CD4-positive, alpha-beta memory T cell (primary cell): ENCODE results near the gene PDE6B. TPM values are rescaled to one million over a fixed set of nuclear protein-coding genes. Genes with fewer than 3 reads are reported as not detected.
"Not testable (repeated sequence)": the region's sequence is repeated elsewhere in the genome, so short reads cannot be mapped to it uniquely, and the experiment has no call there.

Source experiments
- CTCF ChIA-PET: fragments of 350-600 bp; sonication (Branson Sonifier 250); formaldehyde crosslinking; loops from one replicate; lab custom pipeline; 2021; ENCODE audit warnings: inconsistent platforms; ENCODE audit not compliant: partially characterized antibody; lab: Charles Lee
- POLR2A ChIA-PET: fragments of 350-600 bp; sonication (Branson Sonifier 250); formaldehyde crosslinking; loops from one replicate; lab custom pipeline; 2021; ENCODE audit not compliant: partially characterized antibody; lab: Charles Lee
- DNase-seq, 5 donors: peaks; one replicate each; pipeline versions ENCODE4 v3.0.0 to v3.0.0-alpha.2; 2020 to 2022; ENCODE audit warnings: mixed read lengths in 1 of 5
- H3K27ac ChIP-seq: one replicate; pipeline ENCODE4 v1.7.0; 2013; ENCODE audit warnings: low read depth, low read length
- H3K27me3 ChIP-seq: 2 replicates; pipeline ENCODE4 v1.7.0; 2013; ENCODE audit warnings: mild to moderate bottlenecking, low read length, moderate library complexity; ENCODE audit not compliant: insufficient read depth
- H3K36me3 ChIP-seq: 2 replicates; pipeline ENCODE4 v1.7.0; 2013; ENCODE audit warnings: mild to moderate bottlenecking, low read length, moderate library complexity; ENCODE audit not compliant: insufficient read depth
- H3K4me1 ChIP-seq: 2 replicates; pipeline ENCODE4 v1.7.0; 2013; ENCODE audit warnings: mild to moderate bottlenecking, low read length, moderate library complexity; ENCODE audit not compliant: insufficient read depth
- H3K4me3 ChIP-seq, 2 donors: one replicate each; pipeline ENCODE4 v1.7.0; 2013; ENCODE audit warnings: low read length in 2 of 2, mild to moderate bottlenecking in 1 of 2
- H3K9me3 ChIP-seq, 2 donors: one replicate each; pipeline ENCODE4 v1.7.0; 2013; ENCODE audit warnings: low read length in 2 of 2, control low read depth in 1 of 2; ENCODE audit not compliant: control insufficient read depth in 1 of 2
- H3K27ac Mint-ChIP-seq, 7 donors: one replicate each; pipeline ENCODE4 v1.8.0; 2020 to 2021; ENCODE audit warnings: mixed read lengths in 7 of 7, mild to moderate bottlenecking in 6 of 7, inconsistent platforms in 3 of 7, moderate library complexity in 3 of 7
- H3K27me3 Mint-ChIP-seq, 2 donors: one replicate each; pipeline ENCODE4 v1.8.0; 2020 to 2021; ENCODE audit warnings: mixed read lengths in 2 of 2
- H3K36me3 Mint-ChIP-seq, 2 donors: one replicate each; pipeline ENCODE4 v1.8.0; 2020 to 2021; ENCODE audit warnings: mixed read lengths in 2 of 2, inconsistent platforms in 1 of 2, mild to moderate bottlenecking in 1 of 2
- H3K4me1 Mint-ChIP-seq, 4 donors: one replicate each; pipeline ENCODE4 v1.8.0; 2020 to 2021; ENCODE audit warnings: mixed read lengths in 4 of 4, mild to moderate bottlenecking in 1 of 4
- H3K4me3 Mint-ChIP-seq, 8 donors: one replicate each; pipeline ENCODE4 v1.8.0; 2020 to 2021; ENCODE audit warnings: mixed read lengths in 8 of 8, mild to moderate bottlenecking in 7 of 8, moderate library complexity in 6 of 8, inconsistent platforms in 3 of 8
- H3K9me3 Mint-ChIP-seq, 8 donors: one replicate each; pipeline ENCODE4 v1.8.0; 2020 to 2021; ENCODE audit warnings: mixed read lengths in 8 of 8, mild to moderate bottlenecking in 5 of 8, inconsistent platforms in 3 of 8, moderate library complexity in 1 of 8
- intact Hi-C: fragments of 100-400 bp; cut with micrococcal nuclease; formaldehyde crosslinking; loops from one replicate; pipeline ENCODE4 v1.15.1; 2023
- polyA plus RNA-seq, 2 donors: library from polyadenylated mRNA; unstranded; fragments of 300-500 nt; fragmentation: Illumina TruSeq; gene quantifications; one replicate each; pipeline ENCODE4 v1.2.3, GENCODE V29; 2021
- total RNA-seq, 2 experiments: library from RNA; stranded (reverse); gene quantifications; one replicate each; pipeline ENCODE4 v1.2.3, GENCODE V29; 2021

Gene PDE6B
- total and polyA plus RNA-seq, 4 experiments from 2014 or later = 15.3 to 17.6 (median 15.7) TPM

DNA sequence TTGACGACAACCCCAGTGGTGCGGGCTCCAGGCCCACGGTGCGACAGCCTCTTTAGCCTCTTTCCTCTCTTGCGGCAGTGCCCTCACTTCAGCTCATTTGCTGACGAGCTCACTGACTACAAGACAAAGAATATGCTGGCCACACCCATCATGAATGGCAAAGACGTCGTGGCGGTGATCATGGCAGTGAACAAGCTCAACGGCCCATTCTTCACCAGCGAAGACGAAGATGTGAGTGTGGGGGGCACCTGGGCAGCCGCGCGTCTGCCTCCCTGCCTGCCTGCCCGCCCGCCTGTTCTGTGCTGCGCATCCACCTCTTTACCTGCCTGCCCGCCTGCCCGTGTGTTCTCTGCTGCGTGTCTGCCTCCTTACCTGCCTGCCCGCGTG is 9.2 kb downstream of the PDE6B start:
- POLR2A ChIA-PET = no interaction called here
- peaks cover 0 to 2% of the 10 kb centered on the region in 2 donors for H3K27me3 Mint-ChIP-seq
- no peak overlapping the region for H3K27ac Mint-ChIP-seq
- no peak overlapping the region for H3K4me3 ChIP-seq
- H3K36me3 ChIP-seq = no peaks in the 10 kb centered on the region
- CTCF ChIA-PET = no interaction called here
- no peaks in the 10 kb centered on the region for H3K36me3 Mint-ChIP-seq
- H3K27me3 ChIP-seq = no peaks in the 10 kb centered on the region
- H3K27ac ChIP-seq = no peak overlapping the region
- intact Hi-C loops = no loop called here
- no peaks in the 10 kb centered on the region for H3K4me1 Mint-ChIP-seq
- DNase-seq = no peak
- H3K4me3 Mint-ChIP-seq = no peak overlapping the region
- no peaks in the 10 kb centered on the region for H3K4me1 ChIP-seq
- peaks cover 0 to 3% of the 10 kb centered on the region in 2 donors for H3K9me3 ChIP-seq
- peaks cover 0 to 11% (median 0%) of the 10 kb centered on the region in 8 donors for H3K9me3 Mint-ChIP-seq

DNA sequence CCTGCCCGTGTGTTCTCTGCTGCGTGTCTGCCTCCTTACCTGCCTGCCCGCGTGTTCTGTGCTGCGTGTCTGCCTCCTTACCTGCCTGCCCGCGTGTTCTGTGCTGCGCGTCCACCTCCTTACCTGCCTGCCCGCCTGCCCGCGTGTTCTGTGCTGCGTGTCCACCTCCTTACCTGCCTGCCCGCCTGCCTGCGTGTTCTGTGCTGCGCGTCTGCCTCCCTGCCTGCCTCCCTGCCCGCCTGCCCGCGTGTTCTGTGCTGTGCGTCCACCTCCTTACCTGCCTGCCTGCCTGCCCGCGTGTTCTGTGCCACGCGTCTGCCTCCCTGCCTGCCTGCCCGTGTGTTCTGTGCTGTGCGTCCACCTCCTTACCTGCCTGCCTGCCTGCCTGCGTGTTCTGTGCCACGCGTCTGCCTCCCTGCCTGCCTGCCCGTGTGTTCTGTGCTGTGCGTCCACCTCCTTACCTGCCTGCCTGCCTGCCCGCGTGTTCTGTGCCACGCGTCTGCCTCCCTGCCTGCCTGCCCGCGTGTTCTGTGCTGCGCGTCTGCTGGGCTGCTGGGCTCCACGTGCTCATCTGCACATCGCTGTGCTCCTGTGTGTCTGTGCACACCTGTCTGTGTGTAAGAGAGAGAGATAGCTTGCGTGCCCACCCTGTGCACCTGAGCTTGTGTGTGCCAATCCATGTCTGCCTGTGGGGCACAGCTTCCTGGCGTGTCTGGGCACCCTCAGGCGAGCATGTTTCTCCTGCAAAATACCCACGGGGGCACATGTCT is 9.9 kb downstream of the PDE6B start:
- H3K4me1 ChIP-seq, H3K4me3 Mint-ChIP-seq, H3K27ac Mint-ChIP-seq, intact Hi-C loops, POLR2A ChIA-PET, CTCF ChIA-PET, H3K36me3 Mint-ChIP-seq, H3K27me3 Mint-ChIP-seq, H3K9me3 ChIP-seq, H3K27ac ChIP-seq, H3K27me3 ChIP-seq, DNase-seq, H3K4me1 Mint-ChIP-seq, H3K36me3 ChIP-seq, H3K4me3 ChIP-seq: not testable (repeated sequence)
- H3K9me3 Mint-ChIP-seq = peaks cover 0 to 11% (median 0%) of the 10 kb centered on the region in 8 donors

DNA sequence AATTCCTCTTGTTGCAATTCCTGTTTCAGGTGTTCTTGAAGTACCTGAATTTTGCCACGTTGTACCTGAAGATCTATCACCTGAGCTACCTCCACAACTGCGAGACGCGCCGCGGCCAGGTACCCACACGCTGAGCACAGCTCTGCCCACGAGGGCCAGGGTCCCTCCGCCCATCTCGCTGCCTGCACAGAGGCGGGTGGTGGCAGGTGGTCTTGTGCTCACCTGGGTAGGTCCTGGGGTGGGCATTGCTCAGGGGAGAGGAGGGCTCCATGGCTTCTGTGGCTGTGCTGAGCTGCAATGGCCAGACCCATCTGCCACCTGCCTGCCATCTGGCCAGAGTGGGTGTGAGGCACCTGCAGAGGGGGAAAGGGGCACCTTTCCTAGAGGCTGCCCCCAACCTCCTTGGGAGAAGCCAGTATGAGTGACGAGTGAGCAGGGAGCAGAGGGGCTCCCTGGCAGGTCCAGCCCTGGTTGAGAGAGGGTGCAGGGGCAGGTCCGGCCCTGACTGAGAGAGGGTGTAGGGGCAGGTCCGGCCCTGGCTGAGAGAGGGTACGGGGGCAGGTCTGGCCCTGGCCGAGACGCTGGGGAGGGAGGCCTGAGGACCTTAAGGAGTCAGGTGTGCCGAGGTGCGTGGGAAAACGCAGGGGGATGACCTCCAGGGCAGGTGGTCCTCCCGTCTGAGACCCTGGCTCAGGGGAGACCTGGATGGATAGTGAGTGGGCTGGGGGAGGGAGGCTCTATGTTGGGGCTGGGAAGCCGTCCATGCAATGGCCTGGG is 10.7 kb downstream of the PDE6B start:
- Mint-ChIP-seq H3K9me3 (peaks cover 0 to 8% (median 0%) of the 10 kb centered on the region in 8 donors), H3K27me3 (peaks cover 4 to 6% of the 10 kb centered on the region in 2 donors)
- intact Hi-C loops = no loop called here

DNA sequence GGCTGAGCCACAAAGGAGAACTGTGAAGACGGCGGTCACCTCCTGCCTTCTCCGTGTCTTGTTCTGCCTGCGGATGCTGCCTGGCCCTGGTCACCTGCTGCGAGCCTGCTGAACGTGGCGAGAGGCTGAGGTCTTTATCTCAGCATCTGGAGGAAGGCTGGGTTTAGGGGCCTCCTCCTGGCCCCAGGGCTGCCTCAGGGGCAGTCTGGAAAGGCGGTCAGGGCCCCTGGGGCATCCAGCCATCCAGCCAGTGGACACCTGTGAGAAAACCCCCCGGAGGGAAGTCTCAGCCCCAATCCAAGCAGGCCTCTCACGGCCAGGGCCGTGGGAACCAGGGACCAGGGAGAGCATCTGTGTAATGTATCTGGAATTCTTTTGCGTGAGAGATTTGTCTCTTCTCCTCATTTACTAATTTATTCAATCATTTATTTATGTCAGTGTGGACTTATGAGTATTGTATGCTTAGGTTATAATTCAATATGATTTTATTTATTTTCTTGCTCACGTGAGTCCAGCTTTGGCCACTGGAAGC is 11.3 kb downstream of the PDE6B start:
- DNase-seq = no peak
- ChIA-PET POLR2A (no interaction called here), CTCF (interaction anchor here (0.6 kb wide), 1 partner anchor 337 kb away, joined by 5 read pairs; no protein-coding TSS in a partner anchor)
- no peaks in the 10 kb centered on the region for H3K27me3 ChIP-seq
- intact Hi-C loops = no loop called here
- peaks cover 0 to 3% of the 10 kb centered on the region in 2 donors for H3K9me3 ChIP-seq
- peaks cover 5 to 8% of the 10 kb centered on the region in 2 donors for H3K27me3 Mint-ChIP-seq
- H3K9me3 Mint-ChIP-seq = peaks cover 0 to 7% (median 2%) of the 10 kb centered on the region in 8 donors
- no peak overlapping the region for H3K4me3 ChIP-seq
- no peaks in the 10 kb centered on the region for H3K4me1 ChIP-seq
- H3K27ac Mint-ChIP-seq = no peak overlapping the region
- no peak overlapping the region for H3K27ac ChIP-seq
- H3K4me1 Mint-ChIP-seq = no peaks in the 10 kb centered on the region
- H3K36me3 ChIP-seq = no peaks in the 10 kb centered on the region
- H3K36me3 Mint-ChIP-seq = no peaks in the 10 kb centered on the region
- no peak overlapping the region for H3K4me3 Mint-ChIP-seq

More for the DNA sequence above, 10.7 kb downstream of the PDE6B start:
- Mint-ChIP-seq H3K4me1 (no peaks in the 10 kb centered on the region), H3K36me3 (no peaks in the 10 kb centered on the region), H3K27ac (no peak overlapping the region), H3K4me3 (no peak overlapping the region)
- H3K4me1 ChIP-seq = no peaks in the 10 kb centered on the region
- no peak overlapping the region for H3K27ac ChIP-seq
- H3K27me3 ChIP-seq = no peaks in the 10 kb centered on the region
- no peak overlapping the region for H3K4me3 ChIP-seq
- no peaks in the 10 kb centered on the region for H3K36me3 ChIP-seq
- H3K9me3 ChIP-seq = peaks cover 0 to 3% of the 10 kb centered on the region in 2 donors
- POLR2A ChIA-PET = no interaction called here
- no peak for DNase-seq
- CTCF ChIA-PET = no interaction called here

GRCh38 chr4:637536-638280 is 12.3 kb downstream of the PDE6B start:
- H3K4me3 Mint-ChIP-seq = no peak overlapping the region
- Histone ChIP-seq H3K9me3 (no peaks in the 10 kb centered on the region), H3K27me3 (no peaks in the 10 kb centered on the region), H3K4me1 (no peaks in the 10 kb centered on the region), H3K4me3 (no peak overlapping the region), H3K27ac (no peak overlapping the region), H3K36me3 (no peaks in the 10 kb centered on the region)
- peaks cover 0 to 6% (median 3%) of the 10 kb centered on the region in 8 donors for H3K9me3 Mint-ChIP-seq
- H3K27ac Mint-ChIP-seq = no peak overlapping the region
- H3K27me3 Mint-ChIP-seq = peaks cover 5 to 8% of the 10 kb centered on the region in 2 donors
- no peak for DNase-seq
- intact Hi-C loops = no loop called here
- ChIA-PET POLR2A (no interaction called here), CTCF (interaction anchor here (0.6 kb wide), 1 partner anchor 338 kb away, joined by 5 read pairs; no protein-coding TSS in a partner anchor)
- H3K36me3 Mint-ChIP-seq = no peaks in the 10 kb centered on the region
- no peaks in the 10 kb centered on the region for H3K4me1 Mint-ChIP-seq

DNA sequence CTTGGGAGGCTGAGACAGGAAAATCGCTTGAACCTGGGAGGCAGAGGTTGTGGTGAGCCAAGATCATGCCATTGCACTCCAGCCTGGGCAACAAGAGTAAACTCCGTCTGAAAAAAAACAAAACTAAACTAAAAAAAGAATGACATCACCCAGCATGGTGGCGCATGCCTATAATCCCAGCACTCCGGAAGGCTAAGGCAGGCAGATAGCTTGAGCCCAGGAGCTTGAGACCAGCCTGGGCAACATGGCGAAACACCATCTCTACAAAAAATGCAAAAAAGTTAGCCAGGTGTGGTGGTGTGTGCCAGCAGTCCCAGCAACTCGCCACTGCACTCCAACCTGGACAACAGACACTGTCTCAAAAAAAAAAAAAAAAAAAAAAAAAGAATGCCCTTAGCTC is 17.0 kb downstream of the PDE6B start:
- H3K9me3 ChIP-seq, DNase-seq, intact Hi-C loops, H3K4me1 Mint-ChIP-seq, H3K4me3 Mint-ChIP-seq, H3K27ac ChIP-seq, POLR2A ChIA-PET, H3K4me1 ChIP-seq, H3K4me3 ChIP-seq, H3K27ac Mint-ChIP-seq, H3K36me3 ChIP-seq, H3K27me3 ChIP-seq, CTCF ChIA-PET, H3K36me3 Mint-ChIP-seq: not testable (repeated sequence)
- peaks cover 0 to 16% (median 6%) of the 10 kb centered on the region in 8 donors for H3K9me3 Mint-ChIP-seq
- H3K27me3 Mint-ChIP-seq = peaks cover 14 to 24% of the 10 kb centered on the region in 2 donors
